GM18508 (cell line): Measurements from ENCODE around the gene POLRMT.
"Not testable (repeated sequence)": the region's sequence is repeated elsewhere in the genome, so short reads cannot be mapped to it uniquely, and the experiment has no call there.

ENCODE experiments used
- ATAC-seq: cut with Tn5 transposase; IDR thresholded peaks from one replicate; pipeline ENCODE4 v1.9.1; 2021; ENCODE audit warnings: moderate number of reproducible peaks; ENCODE audit not compliant: insufficient read depth, unreplicated experiment

Gene POLRMT

GRCh38 chr19:616062-616700, 17.2 kb downstream of the POLRMT start:
- ATAC-seq = no peak

- ATAC-seq = no peak
These were observed 17.7 kb downstream of the POLRMT start for GRCh38 chr19:615619-616018.

GRCh38 chr19:613732-614567, 19.4 kb downstream of the POLRMT start:
- ATAC-seq = no peak

- ATAC-seq = no peak
These were observed 20.4 kb downstream of the POLRMT start for GRCh38 chr19:612941-613340.

- ATAC-seq = no peak
These were observed 21.9 kb downstream of the POLRMT start for GRCh38 chr19:611481-611868.

GRCh38 chr19:610801-611480, 22.4 kb downstream of the POLRMT start:
- no peak for ATAC-seq

- no peak for ATAC-seq
These were observed 23.1 kb downstream of the POLRMT start for GRCh38 chr19:610071-610800.

GRCh38 chr19:609004-609346, 24.4 kb downstream of the POLRMT start:
- no peak for ATAC-seq

- ATAC-seq = no peak
These were observed 25.0 kb downstream of the POLRMT start for GRCh38 chr19:608155-609003.

GRCh38 chr19:607301-608154, 25.8 kb downstream of the POLRMT start:
- no peak for ATAC-seq

- not testable (repeated sequence) for ATAC-seq
These were observed 28.0 kb downstream of the POLRMT start for GRCh38 chr19:605061-605971.

- no peak for ATAC-seq
These were observed 29.0 kb downstream of the POLRMT start for GRCh38 chr19:604355-604754.

- not testable (repeated sequence) for ATAC-seq
These were observed 29.6 kb downstream of the POLRMT start for GRCh38 chr19:603779-604178.

- not testable (repeated sequence) for ATAC-seq
These were observed 30.1 kb downstream of the POLRMT start for GRCh38 chr19:603302-603639.

- no peak for ATAC-seq
These were observed 30.7 kb downstream of the POLRMT start for GRCh38 chr19:602391-603301.

GRCh38 chr19:601790-602189, 31.5 kb downstream of the POLRMT start:
- ATAC-seq = no peak

- no peak for ATAC-seq
These were observed 32.0 kb downstream of the POLRMT start for GRCh38 chr19:601310-601709.
